ENCODE data around the gene MRO. TPM values are rescaled to one million over a fixed set of nuclear protein-coding genes. Genes with fewer than 3 reads are reported as not detected.

MRO gene
- total and polyA plus RNA-seq, 2 of the 8 experiments (the other 6 are each of a cell fraction or from before 2014, with no cell fraction given): 0.65 to 1.0 TPM

GRCh38 chr18:50862401-50862800 lies 42.6 kb upstream of the MRO start:
- H4K20me1 ChIP-seq (replicated peaks in 1 of 2; ENCODE audit: control insufficient read depth in 1 of 2, insufficient read depth in 2 of 2, low read length in 2 of 2): no peaks in the 10 kb centered on the region
- no peaks in the 10 kb centered on the region for H3K4me1 ChIP-seq (replicated peaks in 1 of 4; ENCODE audit: control insufficient read depth in 3 of 4, insufficient read depth in 4 of 4, low read length in 3 of 4)
- no peaks in the 10 kb centered on the region for H3K36me3 ChIP-seq (ENCODE audit: control insufficient read depth in 2 of 4, insufficient read depth in 4 of 4, low read length in 3 of 4)
- no peak overlapping the region for H2BK5ac ChIP-seq (ENCODE audit: low read depth, low read length)
- H3K9me3 ChIP-seq (ENCODE audit: insufficient read depth in 2 of 2, low read depth in 1 of 2, low read length in 1 of 2): no peaks in the 10 kb centered on the region
- no peak overlapping the region for H4K5ac ChIP-seq (ENCODE audit: insufficient read length, low read depth, low read length)
- H2BK120ac ChIP-seq (replicated peaks; ENCODE audit: low read depth, low read length): no peak overlapping the region
- ChIA-PET CTCF (ENCODE audit: partially characterized antibody) (interaction anchor here (0.6 to 0.8 kb wide), 3 partner anchors 15 to 102 kb away, joined by 3 to 5 read pairs (median 4); no protein-coding TSS in a partner anchor), POLR2A (ENCODE audit: partially characterized antibody) (no interaction called here)
- H2BK12ac ChIP-seq (ENCODE audit: low read depth, low read length): no peak overlapping the region
- no peaks in the 10 kb centered on the region; the same call in 1 of the 2 replicates for H3K23me2 ChIP-seq (ENCODE audit: low read depth, low read length)
- H3K79me1 ChIP-seq (ENCODE audit: low read depth, low read length): no peaks in the 10 kb centered on the region
- H3K23ac ChIP-seq (ENCODE audit: insufficient read length): no peak overlapping the region
- H3K4me3 ChIP-seq (ENCODE audit: extremely low read depth in 1 of 4, insufficient read depth in 2 of 4, low read depth in 3 of 4, low read length in 4 of 4): no peak overlapping the region
- no peak overlapping the region for H4K91ac ChIP-seq (replicated peaks; ENCODE audit: insufficient read length, low read length)
- H3K27me3 ChIP-seq (replicated peaks in 1 of 4; ENCODE audit: control insufficient read depth in 3 of 4, extremely low read depth in 1 of 4, insufficient read depth in 3 of 4, low read length in 3 of 4): no peaks in the 10 kb centered on the region
- no peak overlapping the region for H3K27ac ChIP-seq (ENCODE audit: low read depth, low read length)
- H4K8ac ChIP-seq (ENCODE audit: extremely low read depth, insufficient read depth, low read length): no peak overlapping the region
- H2BK15ac ChIP-seq (ENCODE audit: low read length): no peak overlapping the region
- H2BK20ac ChIP-seq (ENCODE audit: low read length): no peak overlapping the region
- no peak overlapping the region for H3K4ac ChIP-seq (replicated peaks; ENCODE audit: insufficient read length, low read depth, low read length)
- no peak overlapping the region for H3K18ac ChIP-seq (ENCODE audit: extremely low read depth, low read length)
- no peaks in the 10 kb centered on the region for H3K79me2 ChIP-seq (ENCODE audit: control insufficient read depth in 1 of 2, insufficient read depth in 2 of 2, low read length in 2 of 2)
- H2AK5ac ChIP-seq (ENCODE audit: low read depth, low read length): no peak overlapping the region
- DNase-seq (ENCODE audit: low read depth in 1 of 2, low spot score in 2 of 2): no peak
- no peak overlapping the region for H3K14ac ChIP-seq (ENCODE audit: insufficient read length)
- H2AFZ ChIP-seq (ENCODE audit: low read length): no peak overlapping the region
- no peak overlapping the region for H3K9ac ChIP-seq (replicated peaks in 1 of 4; ENCODE audit: extremely low read depth in 1 of 4, low read depth in 3 of 4, low read length in 3 of 4)
- WGBS, 2 experiments (ENCODE audit: extremely low coverage in 1 of 2, insufficient coverage in 1 of 2, insufficient read length in 1 of 2, insufficient replicate concordance in 2 of 2, low coverage in 1 of 2, low lambda C conversion rate in 2 of 2, missing lambda C conversion rate in 1 of 2): 92% methylated on average over 2 of the region's 2 CpGs; no CpG with 5 or more reads in 1 of the 2 experiments
- no peak overlapping the region for H3K56ac ChIP-seq (replicated peaks; ENCODE audit: insufficient read length, low read depth, low read length)
- FAIRE-seq: no peak
- H3K4me2 ChIP-seq (ENCODE audit: insufficient read depth in 1 of 2, low read depth in 2 of 2, low read length in 2 of 2): no peak overlapping the region
- no peak for TF ChIP-seq EGR1 (IDR thresholded peaks at IDR 0.05; ENCODE audit: borderline replicate concordance, low read depth, low read length)
- TF ChIP-seq SIN3A (conservative IDR thresholded peaks at IDR 0.05 in 1 of 2, IDR thresholded peaks at IDR 0.05 in 1 of 2; ENCODE audit: low read depth in 1 of 2, low read length in 2 of 2): no peak
- TF ChIP-seq SUZ12 (IDR thresholded peaks at IDR 0.05; ENCODE audit: low read length): no peak
- no peak for TF ChIP-seq HDAC6 (IDR thresholded peaks at IDR 0.05; ENCODE audit: low read depth, low read length)
- no peak for TF ChIP-seq CBX5 (IDR thresholded peaks at IDR 0.05; ENCODE audit: low read depth, low read length)
- no peak for TF ChIP-seq TEAD4 (IDR thresholded peaks at IDR 0.05; ENCODE audit: low read depth, low read length)
- TF ChIP-seq, protein P1, sequence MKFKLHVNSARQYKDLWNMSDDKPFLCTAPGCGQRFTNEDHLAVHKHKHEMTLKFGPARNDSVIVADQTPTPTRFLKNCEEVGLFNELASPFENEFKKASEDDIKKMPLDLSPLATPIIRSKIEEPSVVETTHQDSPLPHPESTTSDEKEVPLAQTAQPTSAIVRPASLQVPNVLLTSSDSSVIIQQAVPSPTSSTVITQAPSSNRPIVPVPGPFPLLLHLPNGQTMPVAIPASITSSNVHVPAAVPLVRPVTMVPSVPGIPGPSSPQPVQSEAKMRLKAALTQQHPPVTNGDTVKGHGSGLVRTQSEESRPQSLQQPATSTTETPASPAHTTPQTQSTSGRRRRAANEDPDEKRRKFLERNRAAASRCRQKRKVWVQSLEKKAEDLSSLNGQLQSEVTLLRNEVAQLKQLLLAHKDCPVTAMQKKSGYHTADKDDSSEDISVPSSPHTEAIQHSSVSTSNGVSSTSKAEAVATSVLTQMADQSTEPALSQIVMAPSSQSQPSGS (IDR thresholded peaks at IDR 0.05; ENCODE audit: low read length): no peak
- TF ChIP-seq RFX5 (IDR thresholded peaks at IDR 0.05; ENCODE audit: borderline replicate concordance, low read depth, low read length): no peak
- no peak for TF ChIP-seq RAD21 (IDR thresholded peaks at IDR 0.05 in 1 of 2, conservative IDR thresholded peaks at IDR 0.05 in 1 of 2; ENCODE audit: low read depth in 2 of 2, low read length in 2 of 2)
- no peak for TF ChIP-seq NRF1 (IDR thresholded peaks at IDR 0.05; ENCODE audit: low read depth, low read length)
- TF ChIP-seq CHD1 (IDR thresholded peaks at IDR 0.05; ENCODE audit: low read depth, low read length): no peak
- TF ChIP-seq POU5F1 (IDR thresholded peaks at IDR 0.05; ENCODE audit: low read depth, low read length): no peak
